Activated naive CD8-positive, alpha-beta T cell treated with anti-CD3 and anti-CD28 coated beads for 36 hours (primary cell): ENCODE data around the gene CCL21. TPM values are rescaled to one million over a fixed set of nuclear protein-coding genes. Genes with fewer than 3 reads are reported as not detected.

Experiments
- DNase-seq: peaks from one replicate; pipeline ENCODE4 v3.0.0; 2021
- H3K27ac Mint-ChIP-seq: one replicate; pipeline ENCODE4 v1.8.0; 2022; ENCODE audit warnings: mild to moderate bottlenecking, moderate library complexity, mixed read lengths
- H3K27me3 Mint-ChIP-seq: one replicate; pipeline ENCODE4 v1.8.0; 2022; ENCODE audit warnings: mild to moderate bottlenecking, mixed read lengths
- H3K36me3 Mint-ChIP-seq: one replicate; pipeline ENCODE4 v1.8.0; 2021; ENCODE audit warnings: mild to moderate bottlenecking, mixed read lengths
- H3K4me1 Mint-ChIP-seq: one replicate; pipeline ENCODE4 v1.8.0; 2021; ENCODE audit warnings: mixed read lengths
- H3K4me3 Mint-ChIP-seq: one replicate; pipeline ENCODE4 v1.8.0; 2022; ENCODE audit warnings: mild to moderate bottlenecking, moderate library complexity, mixed read lengths
- H3K9me3 Mint-ChIP-seq: one replicate; pipeline ENCODE4 v1.8.0; 2022; ENCODE audit warnings: mixed read lengths
- total RNA-seq, 2 experiments: library from RNA; stranded (reverse); gene quantifications; one replicate each; pipeline ENCODE4 v1.2.3, GENCODE V29; 2021

CCL21 gene
- total RNA-seq, 2 experiments from 2014 or later = not detected

DNA sequence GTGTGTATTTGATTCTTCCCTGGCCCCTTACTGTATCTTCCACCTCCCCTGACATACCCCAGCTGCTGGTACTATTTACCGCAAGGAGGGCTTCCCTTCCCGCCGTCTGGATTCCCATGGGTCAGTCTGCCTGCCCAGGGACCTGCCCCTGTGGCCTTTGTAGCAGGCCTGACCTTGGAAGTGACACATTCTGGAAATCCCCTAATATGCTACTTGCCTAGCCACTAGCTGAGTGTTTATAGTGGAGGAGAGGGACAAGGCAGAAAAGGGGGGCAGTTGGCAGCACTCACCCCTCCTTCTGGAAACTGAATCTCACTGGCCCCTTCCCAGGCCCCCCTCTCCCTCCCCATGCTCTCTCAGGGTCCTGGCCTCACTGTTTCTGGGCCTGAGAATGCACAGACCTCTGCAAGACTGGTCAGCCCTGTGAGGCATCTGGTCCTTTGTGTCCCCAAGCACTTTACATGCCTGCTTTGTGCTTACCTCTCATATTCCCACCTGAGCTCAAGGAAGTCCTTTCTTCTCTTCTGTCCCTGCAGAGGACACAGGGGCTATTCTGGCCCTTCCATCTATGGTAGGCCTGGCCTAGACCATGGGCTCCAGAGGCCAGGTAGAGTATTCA, 8.2 kb upstream of the CCL21 start:
- no peaks in the 10 kb centered on the region for H3K9me3 Mint-ChIP-seq
- no peaks in the 10 kb centered on the region for H3K4me1 Mint-ChIP-seq
- DNase-seq = no peak
- H3K27me3 Mint-ChIP-seq = peaks cover 6% of the 10 kb centered on the region
- no peak overlapping the region for H3K27ac Mint-ChIP-seq
- no peak overlapping the region for H3K4me3 Mint-ChIP-seq
- H3K36me3 Mint-ChIP-seq = no peaks in the 10 kb centered on the region

DNA sequence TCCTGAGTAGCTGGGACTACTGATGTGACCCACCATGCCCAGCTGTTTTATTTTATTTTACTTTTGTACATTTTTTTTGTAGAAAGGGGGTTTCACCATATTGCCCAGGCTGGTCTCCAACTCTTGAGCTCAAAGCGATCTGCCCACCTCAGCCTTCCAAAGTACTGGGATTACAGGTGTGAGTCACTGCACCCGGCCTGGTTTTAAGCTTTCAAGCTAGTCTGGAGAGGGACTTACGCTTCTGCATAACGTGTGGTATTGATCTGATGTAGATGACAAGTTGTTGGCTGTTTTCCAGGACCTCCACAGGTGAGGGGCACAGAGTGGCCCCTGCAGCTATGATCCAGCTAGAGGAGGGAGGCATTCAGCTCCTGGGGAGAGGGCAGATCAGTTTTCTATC, 6.8 kb upstream of the CCL21 start:
- Mint-ChIP-seq H3K4me1 (no peaks in the 10 kb centered on the region), H3K27me3 (peaks cover 6% of the 10 kb centered on the region), H3K27ac (no peak overlapping the region), H3K4me3 (no peak overlapping the region), H3K36me3 (no peaks in the 10 kb centered on the region), H3K9me3 (no peaks in the 10 kb centered on the region)
- no peak for DNase-seq

DNA sequence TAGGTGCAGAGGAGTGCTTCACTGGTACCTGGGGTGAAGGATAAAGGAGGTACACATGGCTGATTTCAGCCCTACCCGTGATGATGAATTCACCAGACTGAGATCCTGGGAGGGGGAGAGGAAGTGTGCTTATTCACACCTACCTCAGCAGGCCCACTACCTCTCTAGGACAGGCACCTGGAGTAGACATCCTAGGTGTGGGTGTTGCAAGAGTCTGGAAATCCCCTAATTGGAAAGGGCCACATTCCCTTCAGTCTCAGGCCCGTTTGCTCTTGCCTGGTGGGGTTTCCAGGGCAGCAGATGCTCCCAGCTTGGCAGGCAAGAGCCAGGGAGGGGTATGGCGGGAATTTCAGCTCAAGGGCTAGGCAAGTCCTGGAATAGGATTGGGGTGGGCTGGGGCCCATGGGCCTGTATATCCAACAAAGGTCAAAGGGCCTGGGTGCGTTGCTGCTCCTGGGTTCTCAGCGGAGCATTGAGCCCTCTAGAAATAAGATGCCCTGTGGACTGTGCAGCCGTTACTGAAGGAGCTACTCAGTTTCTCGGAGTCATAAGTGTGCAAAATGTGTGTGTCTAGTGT, 5.8 kb upstream of the CCL21 start:
- Mint-ChIP-seq H3K4me3 (no peak overlapping the region), H3K36me3 (no peaks in the 10 kb centered on the region), H3K27ac (no peak overlapping the region), H3K4me1 (no peaks in the 10 kb centered on the region), H3K27me3 (peaks cover 6% of the 10 kb centered on the region), H3K9me3 (no peaks in the 10 kb centered on the region)
- no peak for DNase-seq

DNA sequence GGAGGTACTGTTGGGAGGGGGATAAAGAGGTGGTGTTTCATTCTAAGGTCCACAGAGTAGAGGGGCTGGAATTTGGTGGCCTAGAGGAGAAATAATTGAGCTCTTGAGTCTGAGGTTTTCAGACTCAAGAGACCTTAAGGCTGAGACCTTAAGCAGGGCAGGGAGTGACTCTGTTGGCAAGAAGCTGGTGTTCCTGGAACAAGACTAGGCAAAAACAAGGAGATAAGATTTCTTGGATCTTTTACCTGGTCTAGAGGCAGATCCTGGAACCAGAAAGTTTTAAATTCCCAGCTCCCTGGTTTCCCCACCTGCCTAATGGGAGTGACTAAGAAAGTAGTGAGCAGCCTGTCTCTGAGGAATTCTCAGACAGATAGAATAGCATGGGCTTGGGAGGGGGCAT, 4.1 kb upstream of the CCL21 start:
- DNase-seq = no peak
- no peaks in the 10 kb centered on the region for H3K36me3 Mint-ChIP-seq
- no peak overlapping the region for H3K4me3 Mint-ChIP-seq
- H3K4me1 Mint-ChIP-seq = no peaks in the 10 kb centered on the region
- peaks cover 3% of the 10 kb centered on the region for H3K27me3 Mint-ChIP-seq
- no peak overlapping the region for H3K27ac Mint-ChIP-seq
- H3K9me3 Mint-ChIP-seq = no peaks in the 10 kb centered on the region

DNA sequence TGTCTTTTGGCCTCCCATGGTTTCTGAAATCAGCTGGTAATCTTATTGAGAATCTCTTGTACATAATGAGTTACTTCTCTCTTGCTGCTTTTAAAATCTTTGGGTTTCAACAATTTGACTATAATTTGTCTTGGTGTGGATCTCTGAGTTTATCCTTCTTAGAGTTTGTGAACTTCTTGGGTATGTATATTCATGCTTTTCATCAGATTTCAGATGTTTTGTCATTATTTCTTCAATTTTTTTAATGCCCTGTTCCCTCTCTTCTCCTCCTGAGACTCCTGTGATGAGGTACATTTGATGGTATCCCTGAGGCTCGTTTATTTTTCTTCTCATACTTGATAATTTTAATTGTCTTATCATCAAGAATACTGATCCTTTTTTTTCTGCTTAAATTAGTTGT, 2.2 kb upstream of the CCL21 start:
- Mint-ChIP-seq H3K27me3 (peaks cover 3% of the 10 kb centered on the region), H3K36me3 (no peaks in the 10 kb centered on the region), H3K9me3 (no peaks in the 10 kb centered on the region), H3K4me3 (no peak overlapping the region), H3K27ac (no peak overlapping the region), H3K4me1 (no peaks in the 10 kb centered on the region)
- DNase-seq = no peak

DNA sequence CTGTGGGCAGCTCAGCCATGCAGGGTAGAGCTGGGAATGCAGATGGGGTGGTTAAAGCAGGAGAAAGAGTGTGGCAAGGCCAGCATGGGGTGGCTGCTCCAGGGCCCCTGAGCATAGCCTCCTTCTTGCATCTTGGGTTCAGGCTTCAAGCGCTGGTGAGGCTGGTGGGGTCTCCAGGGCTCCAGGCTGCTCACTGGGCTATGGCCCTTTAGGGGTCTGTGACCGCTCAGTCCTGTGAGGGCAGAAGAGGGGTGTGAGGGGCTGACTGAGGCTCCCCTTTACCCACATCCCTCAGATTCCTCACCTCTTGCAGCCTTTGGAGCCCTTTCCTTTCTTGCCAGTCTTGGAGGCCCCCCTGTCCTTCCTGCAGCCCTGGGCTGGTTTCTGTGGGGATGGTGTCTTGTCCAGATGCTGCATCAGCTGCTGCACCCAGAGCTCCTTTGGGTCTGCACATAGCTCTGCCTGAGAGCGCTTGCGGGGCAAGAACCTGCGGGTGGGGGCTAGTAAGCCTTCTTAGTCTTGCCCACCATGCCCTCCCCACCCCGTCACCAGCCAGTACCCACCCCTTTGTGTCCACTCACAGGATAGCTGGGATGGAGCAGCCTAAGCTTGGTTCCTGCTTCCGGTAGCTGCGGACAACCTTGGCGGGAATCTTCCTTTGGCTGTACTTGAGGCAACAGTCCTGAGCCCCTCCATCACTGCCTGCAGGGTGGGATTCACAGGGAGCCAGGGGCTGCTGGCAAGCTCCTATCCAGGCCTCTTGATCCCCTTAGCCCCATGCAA, 549 bp downstream of the CCL21 start:
- Mint-ChIP-seq H3K4me1 (no peaks in the 10 kb centered on the region), H3K9me3 (no peaks in the 10 kb centered on the region), H3K36me3 (no peaks in the 10 kb centered on the region), H3K4me3 (no peak overlapping the region), H3K27me3 (peaks cover 3% of the 10 kb centered on the region), H3K27ac (no peak overlapping the region)
- no peak for DNase-seq

DNA sequence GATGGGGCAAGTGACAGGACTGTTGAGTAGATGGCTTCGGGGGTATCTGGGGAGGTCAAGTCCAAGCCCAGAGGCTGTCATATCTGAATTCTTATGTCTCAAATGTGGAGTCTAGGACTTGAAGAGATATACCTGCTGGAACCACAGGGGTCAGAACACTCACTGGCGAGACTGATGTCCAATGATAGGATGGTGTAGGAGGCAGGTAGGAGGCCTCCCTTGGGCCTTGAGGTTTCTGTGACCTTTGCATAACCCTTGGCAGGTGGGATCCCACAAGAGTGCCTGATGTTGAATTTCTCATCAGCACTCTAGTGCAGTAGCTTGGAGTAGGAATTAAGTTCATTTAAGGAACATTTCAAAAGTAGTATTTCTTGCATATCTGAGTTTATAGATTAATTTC, 2.8 kb downstream of the CCL21 start:
- no peak overlapping the region for H3K27ac Mint-ChIP-seq
- no peaks in the 10 kb centered on the region for H3K36me3 Mint-ChIP-seq
- DNase-seq = no peak
- H3K4me3 Mint-ChIP-seq = no peak overlapping the region
- H3K9me3 Mint-ChIP-seq = no peaks in the 10 kb centered on the region
- H3K4me1 Mint-ChIP-seq = peaks cover 2% of the 10 kb centered on the region
- no peaks in the 10 kb centered on the region for H3K27me3 Mint-ChIP-seq

DNA sequence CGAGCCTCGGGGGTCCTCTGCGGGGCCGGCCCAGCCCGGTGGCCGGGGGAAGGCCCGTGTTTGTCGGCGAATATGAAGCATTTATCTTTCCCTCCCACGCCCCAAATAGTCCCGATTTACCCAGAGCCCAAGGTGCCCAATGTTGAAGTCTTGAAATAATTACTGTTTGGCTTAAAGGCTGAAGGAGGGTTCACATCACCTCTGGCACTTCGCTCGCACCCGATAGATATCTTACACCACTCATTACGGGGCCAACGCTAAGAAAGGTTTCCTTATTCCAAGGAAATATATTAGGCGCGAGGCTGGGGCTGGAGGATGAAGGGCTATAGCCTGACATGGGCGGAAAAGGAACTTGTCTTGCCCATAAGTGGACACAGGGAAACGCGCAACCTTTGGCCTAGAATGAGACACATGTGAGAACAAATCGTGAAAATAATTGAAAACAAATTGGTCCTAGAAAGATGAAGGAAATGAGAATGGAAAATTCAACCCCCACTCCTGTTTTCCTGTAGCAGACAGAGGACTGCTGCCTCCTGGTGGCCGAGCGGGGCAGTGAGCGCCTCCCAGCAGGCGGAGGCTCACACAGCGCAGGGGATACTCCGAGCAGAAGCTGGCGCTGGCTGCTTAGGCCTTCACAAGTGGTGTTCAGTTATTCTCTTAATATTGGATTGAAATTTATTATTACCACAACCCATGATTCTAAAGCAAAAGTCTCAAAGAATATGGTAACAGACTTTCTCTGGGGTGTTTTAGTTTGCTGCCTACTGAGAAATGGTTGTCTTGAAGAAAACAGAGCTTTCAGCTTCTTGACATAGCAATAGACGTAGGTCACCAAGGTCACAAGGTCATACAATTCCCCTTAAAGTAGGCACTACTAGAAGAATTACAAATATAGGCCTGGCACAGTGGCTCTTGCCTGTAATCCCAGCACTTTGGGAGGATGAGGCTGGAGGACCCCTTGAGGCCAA, 7.9 kb downstream of the CCL21 start:
- peaks cover 4% of the 10 kb centered on the region for H3K27me3 Mint-ChIP-seq

DNA sequence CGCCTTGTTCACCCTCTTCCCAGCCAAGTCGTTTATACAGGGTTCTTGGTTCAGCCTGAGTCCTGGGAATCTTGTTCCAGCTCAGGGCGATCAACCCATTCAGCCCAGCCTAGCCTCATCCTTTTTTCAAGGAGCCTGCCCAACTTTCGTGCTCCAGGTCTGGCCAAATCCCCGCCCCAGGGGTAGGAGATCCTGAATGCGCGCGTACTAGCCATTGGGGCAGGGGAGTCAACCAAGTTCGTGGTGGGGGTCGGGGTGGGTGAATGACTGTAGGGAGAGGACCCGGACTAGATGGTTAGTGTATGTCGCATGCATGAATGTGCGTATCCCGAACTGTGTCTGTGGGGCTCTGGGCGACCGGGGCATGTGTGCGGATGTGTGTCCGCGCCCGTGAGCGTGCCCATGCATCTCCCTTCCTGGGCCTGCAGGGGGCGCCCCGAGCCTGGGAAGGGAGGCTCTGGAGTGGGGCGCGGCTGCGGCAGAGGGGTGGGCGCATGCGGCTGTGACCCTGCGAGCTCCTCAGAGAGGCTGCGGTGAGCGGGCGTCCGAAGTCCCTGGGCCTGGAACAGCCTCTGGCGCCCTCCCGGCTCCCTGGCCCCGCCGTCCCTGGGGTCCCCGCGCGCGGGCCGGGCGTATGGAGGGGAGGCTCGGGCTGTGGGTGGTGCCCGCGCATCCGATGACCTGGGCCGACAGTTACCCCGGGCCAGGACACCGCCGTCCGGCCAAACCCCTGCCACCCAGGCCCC, 8.7 kb downstream of the CCL21 start:
- H3K27ac Mint-ChIP-seq = no peak overlapping the region
- H3K27me3 Mint-ChIP-seq = peaks cover 4% of the 10 kb centered on the region
- peaks cover 10% of the 10 kb centered on the region for H3K4me1 Mint-ChIP-seq
- DNase-seq = peak; percentile 84
- H3K9me3 Mint-ChIP-seq = no peaks in the 10 kb centered on the region
- H3K36me3 Mint-ChIP-seq = no peaks in the 10 kb centered on the region
- peak overlapping the region; percentile 77 for H3K4me3 Mint-ChIP-seq

More for the DNA sequence above, 7.9 kb downstream of the CCL21 start:
- H3K9me3 Mint-ChIP-seq = no peaks in the 10 kb centered on the region
- DNase-seq = peak; percentile 82
- H3K4me3 Mint-ChIP-seq = peak overlapping the region; percentile 77
- no peak overlapping the region for H3K27ac Mint-ChIP-seq
- peaks cover 10% of the 10 kb centered on the region for H3K4me1 Mint-ChIP-seq
- no peaks in the 10 kb centered on the region for H3K36me3 Mint-ChIP-seq

DNA sequence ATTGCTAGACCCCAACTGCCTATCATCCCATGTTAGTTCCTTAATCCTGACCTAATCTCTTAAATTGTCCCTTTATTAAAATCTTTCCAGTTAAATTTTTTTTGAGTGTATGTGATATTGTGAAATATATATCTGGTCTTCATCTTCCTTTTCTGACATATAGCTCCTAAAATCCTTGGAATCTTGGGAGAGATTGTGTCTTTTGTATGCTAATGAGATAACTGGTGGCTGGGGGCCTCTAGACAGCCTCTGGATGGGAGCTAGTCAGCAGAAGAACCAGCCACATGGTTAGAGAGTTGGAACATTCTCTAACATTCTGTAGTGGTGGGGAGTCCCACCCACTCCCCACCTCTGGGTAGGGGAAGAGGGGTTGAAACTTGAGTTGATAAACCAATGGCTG, 15.1 kb downstream of the CCL21 start:
- Mint-ChIP-seq H3K27ac (no peak overlapping the region), H3K27me3 (no peaks in the 10 kb centered on the region), H3K36me3 (no peaks in the 10 kb centered on the region), H3K9me3 (no peaks in the 10 kb centered on the region), H3K4me3 (no peak overlapping the region), H3K4me1 (no peaks in the 10 kb centered on the region)
- no peak for DNase-seq

DNA sequence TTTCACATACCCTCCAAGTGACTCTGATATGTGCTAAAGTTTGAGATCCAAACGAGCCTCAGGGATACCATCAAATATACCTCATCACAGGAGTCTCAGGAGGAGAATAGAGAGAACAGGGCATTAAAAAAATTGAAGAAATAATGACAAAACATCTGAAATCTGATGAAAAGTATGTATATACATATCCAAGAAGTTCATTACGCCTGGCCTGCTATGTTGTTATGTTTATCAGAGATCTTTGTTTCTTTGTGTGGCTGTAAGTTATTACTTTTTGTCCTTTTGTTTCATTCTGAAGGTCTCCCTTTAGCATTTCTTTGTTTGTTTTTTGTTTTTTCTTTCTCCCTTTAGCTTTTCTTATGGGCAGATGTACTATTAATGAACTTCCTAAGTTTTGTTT, 16.4 kb downstream of the CCL21 start:
- no peaks in the 10 kb centered on the region for H3K36me3 Mint-ChIP-seq
- no peak overlapping the region for H3K27ac Mint-ChIP-seq
- H3K4me3 Mint-ChIP-seq = no peak overlapping the region
- no peaks in the 10 kb centered on the region for H3K27me3 Mint-ChIP-seq
- H3K4me1 Mint-ChIP-seq = no peaks in the 10 kb centered on the region
- DNase-seq = no peak
- no peaks in the 10 kb centered on the region for H3K9me3 Mint-ChIP-seq

DNA sequence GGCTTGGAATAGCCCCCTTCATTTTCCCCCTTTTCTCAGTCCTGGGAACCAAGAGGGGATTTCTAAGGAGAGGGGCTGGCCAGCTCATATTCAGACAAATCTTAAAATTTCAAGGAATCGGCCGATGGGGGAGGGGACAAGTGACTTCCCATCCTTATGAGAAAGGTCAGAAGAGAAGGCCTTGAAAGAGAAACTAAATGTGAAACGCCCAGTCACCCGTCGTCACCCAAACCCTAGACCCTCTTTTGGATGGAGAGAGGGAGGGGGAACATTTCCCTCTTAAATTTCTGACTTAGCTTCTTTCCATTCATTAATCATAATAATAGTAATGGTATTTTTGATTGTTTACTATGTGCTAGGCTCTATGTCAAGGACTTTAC, 18.0 kb downstream of the CCL21 start:
- Mint-ChIP-seq H3K27me3 (no peaks in the 10 kb centered on the region), H3K27ac (no peak overlapping the region), H3K4me3 (no peak overlapping the region), H3K36me3 (no peaks in the 10 kb centered on the region), H3K9me3 (no peaks in the 10 kb centered on the region), H3K4me1 (no peaks in the 10 kb centered on the region)
- DNase-seq = no peak

DNA sequence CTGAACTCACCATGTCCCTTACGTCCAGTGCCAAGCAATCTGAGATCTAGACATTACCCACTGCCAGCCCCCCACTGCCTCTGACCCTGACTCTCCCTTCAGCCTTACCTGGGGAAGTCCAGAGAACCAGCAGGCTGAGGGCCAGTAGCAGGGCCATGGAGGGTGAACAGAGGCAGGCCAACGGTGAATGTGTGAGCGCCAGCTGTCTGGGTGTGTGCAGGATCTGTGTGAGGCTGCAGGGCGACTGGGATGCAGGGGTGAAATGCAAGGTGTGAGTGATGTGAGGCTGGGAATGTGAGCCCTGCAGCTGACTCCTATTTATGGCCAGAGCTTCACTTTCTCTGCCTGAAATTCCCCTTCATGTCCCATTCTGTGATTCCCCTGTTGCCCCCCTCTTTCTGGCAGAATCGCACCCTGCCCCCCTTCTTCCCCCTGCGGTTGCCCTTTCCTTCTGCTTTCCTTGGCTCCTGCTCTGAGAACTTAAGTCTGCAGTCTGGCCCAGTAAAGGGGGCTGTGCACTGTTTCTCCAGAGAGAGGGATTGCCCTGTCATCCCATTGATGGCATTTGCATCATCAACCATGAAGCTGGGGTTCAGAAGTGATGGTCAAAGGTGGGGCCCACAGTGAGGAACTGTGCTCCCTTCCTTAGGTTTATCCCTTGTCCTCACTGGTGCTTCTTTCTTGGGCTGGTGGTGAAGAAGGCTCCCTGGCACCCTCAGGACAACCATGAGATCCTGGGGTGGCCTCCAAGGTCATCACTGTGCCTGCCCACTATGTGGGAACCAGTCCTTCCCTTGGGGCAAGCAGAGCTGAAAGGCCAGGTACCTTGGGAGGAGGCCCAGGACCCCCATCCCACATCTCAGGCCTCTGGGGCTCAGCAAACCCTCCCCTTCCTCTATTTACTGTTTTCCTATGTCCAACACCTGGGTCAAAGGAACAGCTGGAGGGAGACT, 18.7 kb downstream of the CCL21 start, which contains the start of gene CCL19:
TSS of gene CCL19 (minus strand) at position 294 of the 953 bp plus-strand sequence. CDS start at position 157, 137 bp downstream.
- Mint-ChIP-seq H3K27me3 (no peaks in the 10 kb centered on the region), H3K9me3 (no peaks in the 10 kb centered on the region), H3K4me1 (no peaks in the 10 kb centered on the region), H3K36me3 (no peaks in the 10 kb centered on the region), H3K27ac (no peak within 1 kb of the TSS), H3K4me3 (no peak within 1 kb of the TSS)
- DNase-seq = no peak
